ENCODE results near the gene TMEM273. TPM values are rescaled to one million over a fixed set of nuclear protein-coding genes. Genes with fewer than 3 reads are reported as not detected.

The TMEM273 gene
- total RNA-seq, 1 donor from 2014 or later = not detected

- no peak for TF ChIP-seq CTCF (conservative IDR thresholded peaks at IDR 0.05; ENCODE audit: low read depth, low read length)
- H3K4me3 ChIP-seq (ENCODE audit: low read depth, low read length) = no peak overlapping the region
- DNase-seq (ENCODE audit: low read depth) = no peak
Measured at GRCh38 chr10:49168831-49169500, 19.2 kb downstream of the TMEM273 start.

- DNase-seq (ENCODE audit: low read depth) = no peak
- TF ChIP-seq CTCF (conservative IDR thresholded peaks at IDR 0.05; ENCODE audit: low read depth, low read length) = no peak
Measured at GRCh38 chr10:49168171-49168540, 20.0 kb downstream of the TMEM273 start.

GRCh38 chr10:49167425-49168170, 20.6 kb downstream of the TMEM273 start:
- no peak for TF ChIP-seq CTCF (conservative IDR thresholded peaks at IDR 0.05; ENCODE audit: low read depth, low read length)
- no peak for DNase-seq (ENCODE audit: low read depth)

More at GRCh38 chr10:49168171-49168540, 20.0 kb downstream of the TMEM273 start:
- H3K4me3 ChIP-seq (ENCODE audit: low read depth, low read length) = no peak overlapping the region

GRCh38 chr10:49166484-49167400, 21.4 kb downstream of the TMEM273 start:
- no peak overlapping the region for H3K4me3 ChIP-seq (ENCODE audit: low read depth, low read length)
- no peak for DNase-seq (ENCODE audit: low read depth)
- TF ChIP-seq CTCF (conservative IDR thresholded peaks at IDR 0.05; ENCODE audit: low read depth, low read length) = no peak

More at GRCh38 chr10:49167425-49168170, 20.6 kb downstream of the TMEM273 start:
- H3K4me3 ChIP-seq (ENCODE audit: low read depth, low read length) = no peak overlapping the region

GRCh38 chr10:49165821-49166483, 22.2 kb downstream of the TMEM273 start:
- no peak for TF ChIP-seq CTCF (conservative IDR thresholded peaks at IDR 0.05; ENCODE audit: low read depth, low read length)
- no peak for DNase-seq (ENCODE audit: low read depth)
- no peak overlapping the region for H3K4me3 ChIP-seq (ENCODE audit: low read depth, low read length)

- TF ChIP-seq CTCF (conservative IDR thresholded peaks at IDR 0.05; ENCODE audit: low read depth, low read length) = no peak
- DNase-seq (ENCODE audit: low read depth) = no peak
- H3K4me3 ChIP-seq (ENCODE audit: low read depth, low read length) = no peak overlapping the region
Measured at GRCh38 chr10:49165259-49165658, 22.9 kb downstream of the TMEM273 start.
